ENCODE results near the gene MANSC1. TPM values are rescaled to one million over a fixed set of nuclear protein-coding genes. Genes with fewer than 3 reads are reported as not detected.
A peak's percentile ranks its signal among the peaks of the same experiment; 100 is the strongest.

The MANSC1 gene
- total and polyA plus RNA-seq, 2 donors (not counting 3 experiments of a cell fraction or from before 2014, with no cell fraction given) = 37.0 to 65.0 TPM

GRCh38 chr12:12334367-12335040 is 15.5 kb downstream of the MANSC1 start:
- POLR2A ChIA-PET = interaction anchor here (0.6 to 1.7 kb wide), 3 partner anchors 22 to 316 kb away, joined by 3 to 7 read pairs (median 6); partner anchors contain the start of genes BORCS5 and LRP6
- no peak for FAIRE-seq

More at GRCh38 chr12:12334367-12335040, 15.5 kb downstream of the MANSC1 start:
- dilution Hi-C loops (cut with MboI; ENCODE audit: extremely low pct_ligation_motif_present, low sequenced_read_pairs) = loop anchor here (25.0 kb wide), 1 partner anchor 247 kb away; no protein-coding TSS in a partner anchor
- Histone ChIP-seq H3K4me1 (ENCODE audit: control insufficient read depth, extremely low read depth, insufficient read depth, low read length) (peaks cover 44% of the 10 kb centered on the region), H4K20me1 (replicated peaks; ENCODE audit: control insufficient read depth, extremely low read depth, insufficient read depth, low read length) (no peaks in the 10 kb centered on the region), H3K9me3 (replicated peaks; ENCODE audit: control insufficient read depth, insufficient read depth, low read length) (no peaks in the 10 kb centered on the region), H3K36me3 (ENCODE audit: control insufficient read depth in 2 of 2, extremely low read depth in 1 of 2, insufficient read depth in 2 of 2, low read length in 2 of 2) (peaks cover 2 to 12% of the 10 kb centered on the region in 2 experiments), H3K27me3 (ENCODE audit: control insufficient read depth in 2 of 2, insufficient read depth in 2 of 2, low read length in 2 of 2) (no peaks in the 10 kb centered on the region), H3K4me3 (replicated peaks in 1 of 3; ENCODE audit: insufficient read depth in 1 of 3, low read depth in 1 of 3, low read length in 3 of 3) (no peak overlapping the region), H3K27ac (ENCODE audit: insufficient read depth, low read depth, low read length) (no peak overlapping the region), H3K9ac (replicated peaks; ENCODE audit: extremely low read depth, insufficient read depth, low read length) (no peak overlapping the region), H3K9me1 (replicated peaks; ENCODE audit: control insufficient read depth, extremely low read depth, insufficient read depth, low read length) (no peaks in the 10 kb centered on the region), H3K4me2 (ENCODE audit: insufficient read depth, low read length) (peak overlapping the region; percentile 4), H3K79me2 (ENCODE audit: control insufficient read depth, insufficient read depth, low read length) (peaks cover 54% of the 10 kb centered on the region), H2AFZ (ENCODE audit: low read depth, low read length) (no peak overlapping the region)
- intact Hi-C loops (cut with micrococcal nuclease) = loop anchor here (1.0 to 5.0 kb wide), 6 partner anchors 68 to 782 kb away; partner anchors contain the start of genes DUSP16, ETV6, GPR19 and LRP6
- DNase-seq (ENCODE audit: low read depth, low spot score) = peak; percentile 67
- TF ChIP-seq JUN (IDR thresholded peaks at IDR 0.05; ENCODE audit: borderline replicate concordance, insufficient read depth, insufficient read length, low read depth) = no peak
- TF ChIP-seq POLR2A (IDR thresholded peaks at IDR 0.05; ENCODE audit: low read depth, low read length) = peak; percentile 40
- TF ChIP-seq, protein P1, sequence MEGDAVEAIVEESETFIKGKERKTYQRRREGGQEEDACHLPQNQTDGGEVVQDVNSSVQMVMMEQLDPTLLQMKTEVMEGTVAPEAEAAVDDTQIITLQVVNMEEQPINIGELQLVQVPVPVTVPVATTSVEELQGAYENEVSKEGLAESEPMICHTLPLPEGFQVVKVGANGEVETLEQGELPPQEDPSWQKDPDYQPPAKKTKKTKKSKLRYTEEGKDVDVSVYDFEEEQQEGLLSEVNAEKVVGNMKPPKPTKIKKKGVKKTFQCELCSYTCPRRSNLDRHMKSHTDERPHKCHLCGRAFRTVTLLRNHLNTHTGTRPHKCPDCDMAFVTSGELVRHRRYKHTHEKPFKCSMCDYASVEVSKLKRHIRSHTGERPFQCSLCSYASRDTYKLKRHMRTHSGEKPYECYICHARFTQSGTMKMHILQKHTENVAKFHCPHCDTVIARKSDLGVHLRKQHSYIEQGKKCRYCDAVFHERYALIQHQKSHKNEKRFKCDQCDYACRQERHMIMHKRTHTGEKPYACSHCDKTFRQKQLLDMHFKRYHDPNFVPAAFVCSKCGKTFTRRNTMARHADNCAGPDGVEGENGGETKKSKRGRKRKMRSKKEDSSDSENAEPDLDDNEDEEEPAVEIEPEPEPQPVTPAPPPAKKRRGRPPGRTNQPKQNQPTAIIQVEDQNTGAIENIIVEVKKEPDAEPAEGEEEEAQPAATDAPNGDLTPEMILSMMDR (IDR thresholded peaks at IDR 0.05; ENCODE audit: extremely low read depth in 1 of 2, insufficient read depth in 1 of 2, low read depth in 1 of 2, low read length in 2 of 2) = peak; percentile 76 to 83
- CTCF ChIA-PET = interaction anchor here (0.6 to 4.7 kb wide), 12 partner anchors 11 to 380 kb away, joined by 3 to 31 read pairs (median 6); partner anchors contain the start of genes BORCS5 and MANSC1
- no TSS peak for BruUV-seq (replicated peaks)

All from endothelial cell of umbilical vein (primary cell).